C4-2B (cell line): Measurements from ENCODE around the gene PTPRN2.

Source experiments
- H3K27ac ChIP-seq: fragments of 450-650 bp; 2 replicates; pipeline ENCODE4 v1.5.1; 2017
- ZFX ChIP-seq: fragments of 450-650 bp; IDR thresholded peaks from 2 replicates; pipeline ENCODE4 v1.6.1; 2017
- TF ChIP-seq, protein P1 (sequence below): fragments of 450-650 bp; conservative IDR thresholded peaks from 2 replicates; pipeline ENCODE4 v1.5.1; 2017; ENCODE audit warnings: mild to moderate bottlenecking

PTPRN2 gene

DNA sequence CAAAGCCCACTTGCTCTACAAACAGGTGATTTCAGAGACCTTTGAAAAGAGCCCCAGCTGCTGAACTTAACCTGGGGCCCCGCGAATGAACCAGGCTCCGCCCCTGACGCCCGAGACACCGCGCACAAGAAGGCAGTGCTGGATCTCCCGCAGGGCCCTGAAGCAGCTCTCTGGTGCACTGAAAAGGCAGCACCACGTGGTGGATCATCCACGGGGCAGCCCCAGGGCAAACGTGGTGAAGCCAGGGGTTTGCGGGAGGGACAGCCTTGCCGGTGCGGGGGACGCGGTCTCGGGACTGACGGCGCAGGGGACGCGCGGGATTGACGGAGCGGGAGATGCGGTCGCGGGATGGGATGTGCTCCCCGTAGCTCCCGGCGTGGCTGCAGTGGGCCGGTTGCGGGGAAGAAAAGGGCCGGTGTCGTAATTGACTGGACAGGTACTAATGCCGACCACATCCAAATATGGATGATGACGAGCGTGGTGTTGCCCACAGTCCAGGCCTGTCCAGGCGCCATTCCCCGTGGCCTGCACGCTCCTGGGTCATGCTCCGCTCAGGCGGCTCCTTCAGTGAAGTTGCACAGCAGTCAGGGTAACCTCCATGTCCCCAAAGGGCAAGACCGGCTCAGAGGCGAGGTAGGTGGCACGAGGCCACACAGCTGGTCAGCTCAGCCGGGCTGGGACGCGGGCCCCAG lies 829.7 kb downstream of the PTPRN2 start:
- no peak overlapping the region for H3K27ac ChIP-seq
- TF ChIP-seq ZFX: no peak
- TF ChIP-seq, protein P1, sequence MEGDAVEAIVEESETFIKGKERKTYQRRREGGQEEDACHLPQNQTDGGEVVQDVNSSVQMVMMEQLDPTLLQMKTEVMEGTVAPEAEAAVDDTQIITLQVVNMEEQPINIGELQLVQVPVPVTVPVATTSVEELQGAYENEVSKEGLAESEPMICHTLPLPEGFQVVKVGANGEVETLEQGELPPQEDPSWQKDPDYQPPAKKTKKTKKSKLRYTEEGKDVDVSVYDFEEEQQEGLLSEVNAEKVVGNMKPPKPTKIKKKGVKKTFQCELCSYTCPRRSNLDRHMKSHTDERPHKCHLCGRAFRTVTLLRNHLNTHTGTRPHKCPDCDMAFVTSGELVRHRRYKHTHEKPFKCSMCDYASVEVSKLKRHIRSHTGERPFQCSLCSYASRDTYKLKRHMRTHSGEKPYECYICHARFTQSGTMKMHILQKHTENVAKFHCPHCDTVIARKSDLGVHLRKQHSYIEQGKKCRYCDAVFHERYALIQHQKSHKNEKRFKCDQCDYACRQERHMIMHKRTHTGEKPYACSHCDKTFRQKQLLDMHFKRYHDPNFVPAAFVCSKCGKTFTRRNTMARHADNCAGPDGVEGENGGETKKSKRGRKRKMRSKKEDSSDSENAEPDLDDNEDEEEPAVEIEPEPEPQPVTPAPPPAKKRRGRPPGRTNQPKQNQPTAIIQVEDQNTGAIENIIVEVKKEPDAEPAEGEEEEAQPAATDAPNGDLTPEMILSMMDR: no peak

DNA sequence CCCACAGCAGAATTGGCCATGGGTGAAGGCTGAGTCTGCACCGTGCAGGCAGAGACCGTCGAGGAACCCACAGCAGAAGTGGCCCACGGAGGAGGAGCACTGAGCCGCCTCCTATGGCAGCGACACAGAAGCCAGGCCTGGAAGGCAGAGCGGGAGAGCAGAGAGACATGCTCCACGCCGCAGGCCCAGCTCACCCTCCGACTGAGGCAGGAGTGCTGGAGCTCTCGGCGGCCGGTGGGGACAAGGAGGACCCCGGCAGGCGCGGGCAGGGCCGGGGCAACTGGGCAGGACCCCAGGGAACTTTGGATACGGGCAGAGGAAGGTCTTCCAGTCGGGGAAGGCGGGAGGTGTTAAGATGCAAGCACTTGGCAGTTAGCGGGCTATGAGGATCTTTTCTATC lies 830.4 kb downstream of the PTPRN2 start:
- no peak for TF ChIP-seq ZFX
- TF ChIP-seq, protein P1: no peak
- H3K27ac ChIP-seq: no peak overlapping the region

DNA sequence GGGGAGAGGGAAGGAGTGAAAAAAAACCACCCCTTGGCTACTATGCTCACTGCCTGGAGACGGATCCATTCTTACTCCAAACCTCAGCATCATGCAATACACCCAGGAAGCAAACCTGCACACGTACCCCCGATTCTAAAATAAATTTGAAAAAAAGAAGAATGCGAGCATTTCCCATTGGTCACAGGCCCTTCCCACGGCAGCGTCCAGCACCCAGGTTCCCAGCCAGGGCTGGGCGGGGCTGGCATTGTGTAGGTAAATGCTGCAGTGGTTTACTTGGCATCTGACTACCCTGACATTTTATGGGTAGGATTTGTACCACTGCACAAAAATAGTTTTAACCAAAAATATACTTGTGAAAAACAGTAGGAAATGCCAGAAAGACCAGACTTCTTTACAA lies 831.9 kb downstream of the PTPRN2 start:
- TF ChIP-seq ZFX: no peak
- TF ChIP-seq, protein P1: no peak

DNA sequence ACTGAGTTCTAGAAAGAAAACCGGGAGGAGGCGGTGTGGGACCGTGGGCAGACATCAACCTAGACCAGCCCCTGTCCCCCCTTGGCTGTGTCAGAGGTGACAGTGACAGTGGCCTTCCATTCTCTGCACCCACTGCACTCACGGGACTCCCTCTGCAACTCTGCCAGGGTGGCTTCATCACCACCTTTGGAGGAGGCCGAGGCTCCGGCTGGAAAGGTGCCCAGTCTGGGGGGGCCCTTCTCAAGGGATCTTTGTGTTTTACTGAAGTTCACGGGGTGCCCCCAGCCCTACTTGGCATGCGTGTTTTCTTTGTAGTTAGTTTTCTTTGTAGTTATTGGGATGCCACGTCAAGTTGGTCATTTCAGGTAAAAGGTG lies 833.2 kb downstream of the PTPRN2 start:
- TF ChIP-seq, protein P1: no peak
- no peak for TF ChIP-seq ZFX
- H3K27ac ChIP-seq: no peak overlapping the region

More for the DNA sequence above, 831.9 kb downstream of the PTPRN2 start:
- H3K27ac ChIP-seq: no peak overlapping the region

DNA sequence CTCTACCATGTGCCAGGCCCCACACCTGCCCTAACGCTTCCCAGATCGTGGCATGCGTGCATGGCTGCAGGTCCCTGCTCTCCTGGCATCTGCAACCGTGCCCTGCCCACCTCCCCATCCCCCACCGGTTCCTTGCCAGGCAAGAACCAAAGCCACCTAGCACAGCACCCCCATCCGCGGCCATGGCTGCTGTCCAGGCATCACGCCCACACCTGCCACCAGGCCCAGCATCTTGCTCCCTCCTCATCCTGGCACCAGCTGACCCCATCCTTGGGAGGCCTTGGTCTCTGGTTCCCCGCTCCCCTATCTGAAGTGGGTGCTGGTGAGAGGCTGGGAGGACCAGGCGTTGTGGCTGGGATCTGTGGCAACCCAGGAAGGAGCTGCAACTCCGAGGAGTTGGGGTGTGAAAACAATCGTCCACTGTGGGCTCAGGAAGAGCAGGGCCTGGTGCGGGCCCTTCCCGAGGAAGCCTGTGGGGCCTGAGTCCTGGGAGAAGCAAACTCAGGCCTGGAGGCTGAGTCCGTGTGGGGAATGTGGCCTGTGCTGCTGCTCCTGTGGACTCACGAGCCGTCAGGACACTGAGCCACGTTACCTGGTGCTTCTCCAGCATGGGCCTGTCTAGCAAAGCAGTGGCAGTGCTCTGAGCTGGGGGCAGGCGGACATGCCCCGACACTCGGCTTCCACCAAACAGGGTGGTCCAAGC lies 833.8 kb downstream of the PTPRN2 start:
- no peak overlapping the region for H3K27ac ChIP-seq
- TF ChIP-seq, protein P1: no peak
- TF ChIP-seq ZFX: no peak

DNA sequence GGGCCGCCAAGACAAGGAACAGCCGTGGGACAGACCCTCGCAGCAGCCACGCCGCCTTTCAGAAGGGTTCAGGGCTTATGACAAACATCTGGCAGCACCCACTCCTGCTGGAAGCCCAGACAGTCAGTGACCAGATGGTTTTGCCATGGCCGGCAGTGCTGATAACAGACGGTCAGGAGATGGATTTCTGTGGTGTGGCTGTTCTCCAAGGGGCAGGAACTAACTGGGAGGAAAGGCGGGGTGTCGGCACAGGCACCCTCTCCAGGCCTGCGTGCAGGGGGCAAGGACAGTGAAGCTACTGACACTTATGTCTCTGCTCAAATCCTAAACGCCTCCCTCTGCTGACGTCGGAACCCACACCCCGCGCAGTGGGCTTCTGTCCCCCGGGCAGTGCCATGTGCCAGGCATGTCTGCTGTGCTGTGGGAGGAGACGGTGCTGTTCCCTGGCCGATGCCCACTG lies 834.8 kb downstream of the PTPRN2 start:
- no peak for TF ChIP-seq ZFX
- TF ChIP-seq, protein P1: no peak
- no peak overlapping the region for H3K27ac ChIP-seq

DNA sequence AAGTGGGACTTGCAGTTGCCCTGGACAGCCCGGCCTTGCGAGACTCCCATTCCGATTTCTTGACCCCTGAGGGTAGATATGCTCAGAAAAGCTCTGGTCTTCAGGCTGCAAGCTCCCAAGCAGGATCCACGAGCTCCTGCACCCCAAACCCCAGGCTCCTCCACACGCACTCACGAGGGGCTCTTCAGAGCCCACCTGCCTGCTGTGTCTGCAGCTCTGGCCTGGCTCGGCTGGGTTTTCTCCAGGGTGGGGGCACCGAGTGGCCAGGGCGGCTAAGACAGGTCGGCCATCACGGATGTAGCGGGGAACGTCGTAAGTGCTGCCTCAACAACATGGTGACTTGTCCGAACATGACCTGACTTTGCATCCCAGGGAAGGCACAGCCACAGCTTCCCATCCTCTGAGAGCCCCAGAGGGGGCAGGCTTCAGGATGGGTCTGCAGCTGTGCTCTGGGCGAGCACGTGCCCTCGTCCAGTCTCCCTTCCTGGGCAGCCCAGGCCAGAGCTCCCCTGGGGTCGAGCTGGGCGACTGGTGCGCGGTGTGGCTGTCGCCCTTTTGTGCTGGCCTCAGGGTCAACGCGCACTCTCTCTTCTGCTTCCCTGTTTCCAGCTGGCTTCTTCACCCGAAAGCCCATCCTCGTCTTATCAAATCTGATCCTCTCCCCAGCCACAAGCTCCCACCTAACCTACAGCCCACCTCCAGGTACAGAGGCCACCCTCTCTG lies 835.5 kb downstream of the PTPRN2 start:
- H3K27ac ChIP-seq: no peak overlapping the region
- no peak for TF ChIP-seq ZFX
- TF ChIP-seq, protein P1: no peak
